IPS DF 4.7 (cell line): ENCODE measurements around the gene RAB9A.

Source experiments
- DNase-seq: peaks from one replicate; pipeline ENCODE4 v3.0.0-alpha.2; 2013; ENCODE audit warnings: low spot score; ENCODE audit errors: extremely low read depth

The RAB9A gene

GRCh38 chrX:13747836-13748235 is 58.9 kb downstream of the RAB9A start:
- no peak for DNase-seq

- DNase-seq: no peak
Observed at GRCh38 chrX:13748486-13748885, 59.6 kb downstream of the RAB9A start.

- DNase-seq: no peak
Observed at GRCh38 chrX:13750204-13750603, 61.3 kb downstream of the RAB9A start.

GRCh38 chrX:13750812-13751211 is 61.9 kb downstream of the RAB9A start:
- no peak for DNase-seq

GRCh38 chrX:13752141-13752540 is 63.2 kb downstream of the RAB9A start:
- no peak for DNase-seq

- DNase-seq: no peak
Observed at GRCh38 chrX:13752646-13753045, 63.7 kb downstream of the RAB9A start.

- DNase-seq: no peak
Observed at GRCh38 chrX:13754765-13755164, 65.8 kb downstream of the RAB9A start.

- DNase-seq: no peak
Observed at GRCh38 chrX:13755254-13755653, 66.3 kb downstream of the RAB9A start.

GRCh38 chrX:13756381-13756780 is 67.5 kb downstream of the RAB9A start:
- DNase-seq: no peak

- DNase-seq: no peak
Observed at GRCh38 chrX:13759152-13759718, 70.3 kb downstream of the RAB9A start.
